ENCODE data around the gene NELFCD.
A peak's percentile ranks its signal among the peaks of the same experiment; 100 is the strongest.

The NELFCD gene

DNA sequence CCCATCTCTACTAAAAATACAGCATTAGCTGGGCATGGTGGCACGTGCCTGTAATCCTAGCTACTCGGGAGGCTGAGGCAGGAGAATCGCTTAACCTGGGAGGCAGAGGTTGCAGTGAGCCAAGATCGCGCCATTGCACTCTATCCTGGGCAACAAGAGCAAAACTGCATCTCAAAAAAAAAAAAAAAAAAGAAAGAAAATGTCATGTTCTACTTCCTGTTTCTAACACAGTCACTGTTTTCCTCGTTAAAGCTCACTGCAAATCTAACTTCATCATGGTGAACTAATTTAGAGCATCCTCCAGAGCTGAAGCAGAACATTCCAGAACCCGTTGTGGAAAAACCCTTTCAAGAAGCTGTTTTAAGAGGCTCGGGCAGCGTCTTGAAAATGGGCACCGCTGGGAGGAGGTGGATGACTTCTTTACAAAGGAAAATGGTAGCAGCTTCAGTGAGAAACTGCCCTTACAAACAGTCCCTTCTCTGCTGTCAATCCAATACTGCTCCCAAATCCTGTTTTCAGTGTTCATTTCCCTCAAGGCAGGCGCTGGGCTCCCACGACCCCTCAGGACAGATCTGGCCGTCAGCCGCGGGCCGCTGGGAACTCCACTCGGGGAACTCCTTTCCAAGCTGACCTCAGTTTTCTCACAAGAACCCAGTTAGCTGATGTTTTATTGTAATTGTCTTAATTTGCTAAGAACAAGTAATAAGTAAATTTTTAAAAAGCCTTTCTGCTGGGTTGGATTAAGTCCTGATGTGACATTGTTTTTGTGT lies 13.5 kb downstream of the NELFCD start:
- DNase-seq, result no peak

DNA sequence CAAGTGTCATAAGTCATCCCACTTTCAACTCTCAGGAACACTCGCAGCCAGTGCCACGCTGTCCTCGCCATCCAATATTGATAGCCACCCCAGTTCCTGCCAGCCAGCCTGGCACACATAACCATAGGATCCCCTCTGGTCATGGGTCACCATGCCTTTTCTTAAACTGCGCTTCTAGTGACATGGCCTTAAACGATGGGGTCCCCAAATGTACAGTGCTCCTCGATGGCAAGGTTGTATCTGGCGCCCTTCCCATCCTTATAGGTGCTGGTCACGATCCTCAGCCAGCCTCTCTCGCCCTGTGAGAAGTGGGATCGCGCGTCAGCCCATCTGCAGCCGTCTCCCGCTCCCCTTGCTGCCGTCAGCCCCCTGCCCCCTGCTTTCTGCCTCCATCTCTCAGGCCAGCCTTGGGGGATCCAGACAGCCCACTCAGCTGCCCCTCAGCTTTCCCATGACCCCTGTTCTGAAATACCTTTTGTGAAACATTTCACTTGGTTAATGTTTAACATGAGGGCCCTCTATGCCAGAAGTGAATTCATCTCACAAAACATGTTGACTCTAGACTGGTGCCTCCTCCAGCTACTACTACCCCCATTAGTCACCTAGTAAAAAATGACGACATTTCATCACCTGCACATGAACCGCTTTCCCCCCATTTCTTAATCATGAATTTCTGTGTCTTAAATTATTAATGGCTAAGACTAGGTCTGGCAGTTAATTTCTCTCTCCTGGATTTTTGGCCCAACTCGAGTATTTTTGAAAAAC lies 14.6 kb downstream of the NELFCD start:
- DNase-seq, result no peak

DNA sequence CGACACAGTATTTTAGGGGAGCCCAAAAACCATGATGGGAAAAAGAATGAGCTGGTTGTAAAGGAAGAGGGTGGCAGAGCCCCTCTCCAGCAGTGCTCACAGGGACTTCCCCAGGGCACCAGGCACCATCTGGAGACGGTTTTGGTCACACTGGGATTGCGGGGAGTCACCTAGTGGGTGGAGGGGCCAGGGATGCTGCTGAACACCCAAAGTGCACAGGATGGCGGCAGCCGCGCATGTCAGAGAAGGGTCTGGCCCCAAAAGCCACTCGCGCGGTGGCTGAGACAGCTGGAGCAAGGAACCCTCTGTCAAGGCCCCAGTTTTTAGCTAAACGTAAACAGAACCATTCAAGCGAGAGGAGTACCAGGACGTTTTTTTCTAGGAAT lies 15.2 kb downstream of the NELFCD start:
- DNase-seq, result no peak

DNA sequence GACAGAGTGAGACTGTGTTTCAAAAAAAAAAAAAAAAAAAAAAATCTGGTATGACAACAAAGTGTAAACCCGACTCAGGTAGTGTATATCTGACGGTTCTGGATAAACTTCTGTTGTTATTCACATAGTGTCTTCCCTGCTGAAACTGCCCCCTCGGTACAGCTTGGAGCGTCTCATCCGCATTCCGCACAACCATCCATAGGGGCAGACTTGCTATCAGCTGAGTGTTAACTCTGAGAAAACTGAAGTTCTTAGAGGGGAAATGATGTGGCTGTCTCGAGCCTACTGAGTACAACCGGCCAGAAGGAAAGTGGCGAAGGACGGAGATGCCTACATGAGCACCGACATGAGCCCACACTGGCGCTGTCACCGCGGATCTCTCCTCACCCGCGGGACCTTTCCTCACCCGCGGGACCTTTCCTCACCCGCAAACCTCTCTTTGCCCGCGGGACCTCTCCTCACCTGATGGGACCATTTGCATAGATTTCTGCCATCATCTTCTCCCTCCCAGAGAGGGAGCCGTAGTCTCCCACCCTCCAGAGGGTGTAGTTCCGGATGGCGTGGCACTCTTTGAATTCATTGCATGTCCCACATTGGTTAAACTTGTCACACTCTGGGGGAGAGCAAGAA lies 16.2 kb downstream of the NELFCD start:
- no peak for DNase-seq

DNA sequence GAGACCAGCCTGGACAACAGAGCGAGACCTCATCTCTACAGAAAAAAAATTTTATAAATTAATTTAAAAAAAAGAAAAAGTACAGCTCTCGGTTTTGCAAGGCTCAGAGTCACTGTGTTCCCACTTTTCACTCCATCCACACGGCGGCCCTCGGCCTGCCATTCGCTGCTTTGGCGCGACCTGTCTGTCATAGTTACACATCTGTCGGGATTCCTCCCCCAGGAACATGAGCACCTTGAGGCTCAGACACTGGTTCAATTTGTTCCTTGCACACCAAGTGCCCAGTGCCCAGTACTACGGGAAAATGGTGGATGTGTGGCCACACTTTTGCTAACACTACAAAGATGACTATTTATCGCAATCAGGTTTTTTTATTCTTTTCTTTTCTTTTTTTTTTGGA lies 17.6 kb downstream of the NELFCD start:
- DNase-seq, result no peak

DNA sequence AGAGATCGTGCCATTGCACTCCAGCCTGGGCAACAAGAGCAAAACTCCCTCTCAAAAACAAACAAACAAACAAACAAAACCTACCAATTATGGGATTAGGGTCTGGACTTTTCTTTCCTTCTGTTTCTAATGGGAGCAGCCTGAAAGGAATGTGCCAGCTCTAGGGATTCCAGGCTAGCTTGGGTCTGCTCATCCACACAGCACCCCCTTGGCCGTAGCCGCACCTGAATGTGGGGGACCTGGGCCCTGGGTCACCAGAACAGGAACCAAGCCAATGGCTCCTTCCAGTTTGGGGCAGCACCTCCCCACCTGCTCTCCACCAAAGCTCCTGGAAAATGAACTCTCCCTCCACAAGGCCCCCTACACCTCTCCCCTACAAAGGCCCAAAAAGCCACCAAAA lies 19.3 kb downstream of the NELFCD start:
- DNase-seq, result no peak

DNA sequence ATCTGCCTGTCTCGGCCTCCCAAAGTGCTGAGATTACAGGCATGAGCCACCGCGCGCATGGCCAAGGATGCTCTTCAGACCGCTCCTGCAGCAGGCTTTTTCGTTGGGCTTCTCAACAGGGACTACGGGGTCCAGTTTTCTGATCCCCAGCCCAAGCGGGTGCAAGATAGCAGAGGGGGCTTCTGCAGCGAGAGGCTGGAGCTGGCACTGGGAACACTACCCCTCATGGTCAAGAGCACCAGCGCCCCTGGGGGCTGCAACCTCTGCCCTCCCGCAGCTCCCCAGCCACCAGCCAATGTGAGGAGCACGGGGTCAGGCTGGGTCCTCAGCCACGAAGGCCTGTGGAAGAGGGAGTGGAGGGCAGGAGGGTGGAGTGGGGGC lies 20.0 kb downstream of the NELFCD start:
- no peak for DNase-seq

DNA sequence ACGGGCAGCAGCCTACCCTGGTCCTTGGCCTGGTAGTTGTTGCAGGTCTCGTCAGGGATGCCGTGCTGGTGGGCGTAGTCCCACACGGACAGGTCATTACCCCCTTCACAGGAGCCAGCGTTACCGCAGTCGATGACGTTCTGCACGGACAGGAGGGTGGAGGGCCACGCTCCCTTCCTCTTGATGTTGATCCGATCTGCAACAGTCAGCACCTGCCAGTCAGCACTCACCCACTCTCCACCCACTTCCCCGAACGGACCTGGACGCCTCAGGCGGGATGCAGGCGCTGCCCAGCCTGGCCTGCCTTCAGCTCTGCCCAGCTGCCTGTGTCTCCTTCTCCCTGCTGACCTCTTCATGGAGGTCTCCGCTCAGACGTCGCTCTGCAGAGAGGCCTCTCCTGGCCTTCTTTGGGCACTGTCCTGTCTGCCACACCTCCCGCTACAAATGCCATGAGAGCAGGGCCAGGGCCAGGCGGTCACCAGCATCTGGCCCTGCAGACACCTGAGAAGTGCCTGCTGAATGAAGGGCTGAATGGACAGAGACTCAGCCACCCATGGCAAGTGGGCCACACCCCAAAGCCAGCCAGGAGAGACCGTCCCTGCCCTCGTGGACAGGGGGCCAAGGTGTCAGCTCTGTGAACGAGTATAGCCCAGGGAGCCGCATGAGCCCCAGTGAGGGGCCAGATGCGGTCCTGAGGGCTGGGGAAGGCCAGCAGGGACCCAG lies 20.6 kb downstream of the NELFCD start:
- DNase-seq, result peak in 1 of 2 donors; percentile 9

DNA sequence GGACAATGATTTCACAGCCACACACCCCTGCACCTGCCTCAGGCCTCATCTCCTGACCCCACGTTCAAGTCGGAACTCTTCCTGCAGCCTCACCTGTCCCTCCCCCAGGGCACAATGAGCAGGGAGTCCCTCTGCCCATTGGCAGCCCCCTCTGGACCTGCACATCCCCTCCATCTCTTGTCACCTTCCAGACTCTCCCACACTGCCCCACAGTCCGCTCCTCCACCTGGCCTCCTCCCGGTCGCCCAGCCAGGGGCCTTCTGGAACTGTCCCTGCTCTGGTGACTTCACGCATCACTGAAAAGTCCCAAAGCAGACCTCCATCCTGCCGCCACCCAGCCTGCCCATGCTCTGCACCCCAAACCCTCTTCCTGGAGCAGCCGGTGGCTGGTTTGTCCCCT lies 21.3 kb downstream of the NELFCD start:
- no peak for DNase-seq

DNA sequence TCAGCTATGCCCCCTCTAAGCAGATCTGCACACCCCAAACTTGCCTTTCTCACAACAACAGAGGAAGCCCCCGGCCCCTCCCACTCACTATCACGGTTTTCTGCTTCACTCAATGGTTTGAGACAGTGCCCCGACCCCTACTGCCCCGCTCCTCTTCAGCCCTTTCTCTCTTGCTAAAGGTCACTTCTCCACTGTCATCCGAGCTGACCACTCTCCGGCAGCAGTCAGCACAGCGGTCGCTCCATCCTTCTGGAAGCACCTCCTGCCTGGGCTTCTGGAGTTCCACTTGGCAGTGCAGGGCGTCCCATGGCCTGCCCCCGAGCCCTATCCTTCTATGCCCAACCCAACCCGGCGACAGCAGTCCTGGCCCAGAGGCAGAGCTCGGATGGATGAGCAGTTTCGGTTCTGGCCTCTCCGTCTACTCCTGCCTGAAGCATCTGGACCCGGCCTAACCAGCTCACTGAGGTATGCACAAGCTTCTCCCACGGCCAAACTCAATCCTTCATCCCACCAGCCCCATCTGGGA lies 21.9 kb downstream of the NELFCD start:
- DNase-seq, result no peak

DNA sequence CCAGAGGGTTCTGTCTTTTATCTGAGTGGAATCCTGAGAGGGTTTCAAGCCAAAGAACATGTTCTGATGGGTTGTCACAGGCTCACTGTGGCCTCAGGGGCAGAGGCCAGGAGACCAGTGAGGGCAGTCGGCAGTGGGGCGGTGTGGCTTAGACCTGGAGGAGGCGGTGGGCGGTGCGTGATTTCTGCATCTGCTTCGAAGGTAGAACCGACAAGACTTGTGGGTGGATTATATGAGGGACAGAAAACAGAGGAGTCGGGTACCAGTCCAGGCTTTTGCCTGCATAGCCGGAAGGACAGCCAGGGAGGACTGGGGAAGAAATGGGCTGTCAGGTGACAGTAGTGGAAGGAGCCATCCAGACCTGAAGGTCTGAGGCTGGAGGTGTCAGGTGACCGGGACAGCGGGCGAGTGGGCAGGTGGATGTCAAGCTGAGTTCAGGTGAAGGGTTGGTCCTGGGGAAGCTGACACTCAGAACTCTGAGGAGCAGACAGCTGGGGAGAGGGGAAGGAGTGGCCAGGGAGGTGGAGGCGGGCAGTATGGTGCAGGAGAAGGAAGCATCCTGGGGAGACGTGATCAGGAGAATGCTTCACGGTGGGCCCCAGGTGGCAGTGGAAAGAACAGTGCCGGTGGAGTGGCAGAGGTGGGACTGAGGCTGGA lies 22.9 kb downstream of the NELFCD start:
- no peak for DNase-seq

DNA sequence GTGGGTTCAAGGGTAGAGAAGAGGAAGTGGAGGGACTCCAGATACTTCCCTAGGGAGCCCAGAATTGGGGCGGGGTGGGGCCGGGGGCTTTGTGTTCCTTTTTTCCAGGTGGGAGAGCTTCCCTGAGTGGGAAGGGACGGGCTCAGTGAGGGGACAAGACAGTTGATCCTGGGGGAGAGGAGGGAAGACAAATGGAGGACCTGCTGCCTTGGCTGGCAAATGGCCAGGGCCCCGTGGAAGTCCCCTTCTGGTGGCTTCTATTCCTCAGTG lies 23.4 kb downstream of the NELFCD start:
- DNase-seq, result peak in 1 of 2 donors; percentile 88

DNA sequence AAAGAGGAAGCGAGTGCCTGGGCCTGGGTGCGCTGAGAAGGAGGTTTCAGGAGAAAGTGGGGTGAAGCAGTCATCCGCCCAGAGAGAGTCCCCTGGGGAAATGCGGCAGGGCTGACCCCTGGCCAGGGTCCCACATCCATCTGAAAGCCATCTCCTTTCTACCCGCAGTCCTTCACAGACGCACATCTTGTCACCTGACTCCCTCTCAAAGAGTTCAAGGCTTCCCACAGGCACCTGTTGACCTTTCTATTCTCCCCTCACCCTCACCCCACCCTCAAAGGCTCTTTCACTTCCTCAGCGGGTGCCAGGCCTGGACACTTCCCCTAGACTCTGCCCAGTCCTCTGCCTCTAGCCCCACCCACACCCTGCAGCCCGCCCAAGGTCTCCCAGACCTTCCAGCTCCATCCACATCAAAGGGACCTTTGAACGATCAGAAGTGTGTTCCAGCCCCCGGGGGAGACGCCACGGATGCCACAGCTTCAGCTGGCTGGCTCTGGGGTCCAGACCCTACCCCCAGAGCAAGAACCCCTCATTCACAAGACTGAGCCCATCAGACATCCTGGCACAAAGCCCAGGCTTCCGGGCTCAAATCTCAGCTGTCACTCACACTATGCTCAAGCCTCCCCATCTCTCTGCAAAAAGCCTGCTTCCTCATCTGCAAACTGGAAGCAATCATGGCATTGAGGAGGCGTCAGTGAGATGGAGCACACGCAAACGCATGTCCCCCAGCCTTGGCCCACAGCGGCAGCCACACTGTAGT lies 23.9 kb downstream of the NELFCD start:
- DNase-seq, result peak; percentile 85 to 87

DNA sequence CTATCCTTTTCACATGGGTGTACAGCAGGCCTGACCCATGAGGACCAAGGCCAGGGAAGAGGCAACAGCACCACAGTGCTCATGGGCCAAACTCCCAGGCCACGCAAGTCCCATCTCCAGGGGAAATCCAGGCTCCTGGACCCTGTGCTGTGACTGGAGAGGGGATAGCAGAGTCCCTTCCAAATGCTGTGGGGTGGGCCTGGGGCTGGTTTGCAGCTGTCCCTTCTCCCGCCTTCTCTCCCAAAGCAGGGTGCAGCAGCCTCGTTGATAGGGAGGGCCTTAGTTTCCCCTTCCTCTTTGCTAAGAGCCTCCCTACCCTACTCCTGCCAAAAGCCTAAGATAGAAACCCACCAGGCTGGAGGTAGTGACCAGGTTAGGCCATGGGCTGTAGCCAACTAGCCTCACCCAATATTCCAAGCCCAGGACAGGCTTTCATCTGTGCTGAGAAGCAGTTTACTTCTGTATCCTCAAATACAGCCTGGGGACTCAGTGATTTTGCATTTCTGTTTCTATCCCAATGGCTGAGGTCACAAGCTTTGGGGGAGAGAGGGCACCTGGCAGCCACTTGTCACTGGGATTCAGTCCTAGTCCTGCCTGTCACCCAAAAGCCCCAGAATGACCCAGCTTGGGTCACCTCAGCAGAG lies 24.6 kb downstream of the NELFCD start:
- DNase-seq, result no peak

DNA sequence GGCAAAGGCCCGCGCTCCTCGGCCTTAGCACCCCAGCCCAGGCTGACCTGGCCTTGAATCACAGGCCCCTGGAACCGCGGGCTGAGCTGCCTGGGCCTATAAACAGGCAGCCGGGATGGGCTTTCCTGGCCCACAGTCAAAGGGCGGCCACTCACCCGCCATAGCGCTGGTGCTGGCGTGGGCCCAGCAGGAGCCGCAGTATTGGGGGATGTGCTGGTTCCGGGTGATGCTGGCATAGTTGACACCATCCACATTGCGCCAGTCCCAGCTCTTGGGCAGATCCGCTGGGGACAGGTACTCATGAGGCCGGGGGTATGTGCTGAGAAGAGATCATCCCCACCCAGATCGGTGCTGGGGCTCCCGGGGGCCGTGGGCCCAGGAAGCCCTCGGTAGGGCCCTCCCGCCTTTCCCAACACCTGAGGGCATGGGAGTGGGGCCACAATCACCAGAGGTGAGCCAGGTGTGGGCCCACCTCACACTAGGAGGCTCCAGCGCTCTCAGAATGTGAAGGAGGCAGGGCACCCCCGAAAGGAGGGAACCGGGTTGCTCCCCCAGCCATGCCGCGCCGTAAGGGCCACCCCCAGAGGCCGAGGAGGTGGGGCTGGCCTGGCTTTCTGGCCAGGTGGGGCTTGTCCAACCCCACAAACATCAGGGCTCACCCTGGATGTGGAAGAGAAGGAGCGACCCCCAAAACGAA lies 25.3 kb downstream of the NELFCD start:
- peak in 1 of 2 donors; percentile 14 for DNase-seq

DNA sequence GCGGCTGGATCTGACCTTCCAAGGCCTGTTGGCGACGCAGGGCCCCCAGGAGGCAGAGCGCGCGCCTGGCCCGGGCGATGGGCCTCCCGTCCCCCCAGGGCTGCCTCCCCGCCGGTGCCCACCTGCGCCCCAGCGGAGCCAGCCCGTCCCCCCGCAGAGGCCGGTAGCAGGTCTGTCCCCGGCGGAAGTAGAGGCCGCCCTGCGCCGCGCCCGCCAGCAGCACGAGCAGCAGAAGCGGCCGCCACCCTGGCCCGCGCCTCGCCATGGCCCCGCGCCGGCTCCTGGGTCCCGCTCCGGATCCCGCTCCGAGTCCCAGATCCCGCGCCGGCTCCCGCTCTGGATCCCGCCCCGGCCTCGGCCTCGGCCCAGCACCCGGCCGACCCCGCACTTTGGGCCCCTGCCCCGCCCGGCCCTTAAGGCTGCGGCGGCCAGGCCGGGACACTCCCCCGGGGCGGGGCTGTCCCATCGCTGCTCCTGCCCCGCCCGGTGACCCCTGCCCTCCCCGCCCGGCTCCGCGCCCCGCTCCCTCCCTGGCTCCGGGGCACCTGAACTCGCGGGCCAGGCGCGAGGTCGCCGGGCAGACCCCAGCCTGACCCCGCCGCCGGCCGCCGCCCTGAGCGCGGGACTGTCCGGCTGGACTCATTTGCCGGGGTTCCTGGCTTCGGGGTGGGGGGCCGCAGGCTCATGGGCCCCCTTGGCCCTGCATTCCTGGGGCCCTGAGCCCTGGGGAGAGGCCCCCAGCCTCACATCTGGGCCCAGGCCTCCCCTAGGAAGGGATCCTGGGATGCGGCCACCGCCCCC lies 26.0 kb downstream of the NELFCD start, which contains the start of gene CTSZ:
Gene CTSZ, minus strand, starts transcription at position 391 of the 801 bp plus-strand sequence. Its CDS starts 126 bp downstream, at position 265.
- peak; percentile 75 to 83 for DNase-seq

DNA sequence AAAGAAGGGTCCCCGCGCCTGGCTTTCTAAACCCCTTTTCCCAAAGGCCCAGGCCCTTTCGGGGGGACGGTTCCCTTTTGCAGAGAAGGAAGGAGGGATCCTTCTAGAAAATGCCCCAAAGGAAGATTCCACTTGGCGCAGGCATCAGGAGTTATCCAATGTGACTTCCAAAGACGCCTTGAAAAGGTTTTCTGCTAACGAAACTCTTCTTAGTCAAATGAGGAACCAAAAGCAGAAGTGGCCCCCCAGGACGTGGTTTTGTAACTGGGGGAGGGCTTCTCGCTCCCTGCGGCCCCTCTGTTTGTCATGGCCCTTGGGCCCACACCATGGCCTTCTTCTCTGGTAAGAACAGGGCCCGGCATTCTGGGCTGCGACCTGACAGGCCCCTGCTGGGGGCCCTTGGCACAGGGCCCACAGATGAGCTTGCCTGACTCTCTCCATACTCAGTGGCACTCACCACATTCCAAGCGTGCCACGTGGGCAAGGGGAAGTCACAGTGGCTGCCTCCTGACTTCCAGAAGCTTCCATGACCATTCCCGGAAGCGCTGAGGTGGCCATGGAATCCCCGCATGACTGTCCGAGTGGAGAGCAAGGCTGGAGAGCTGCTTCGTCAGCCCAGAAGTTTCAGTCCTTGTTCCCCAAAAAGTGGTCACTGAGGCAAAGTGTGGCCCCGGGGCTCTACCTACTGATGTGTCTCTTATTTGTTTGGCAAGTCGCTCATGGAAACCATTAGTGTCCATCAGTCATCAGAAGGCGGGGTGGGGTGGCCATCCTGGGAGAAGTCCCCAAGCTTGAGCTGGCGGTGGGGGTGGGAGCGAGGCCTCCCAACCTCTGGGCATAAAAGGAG lies 26.8 kb downstream of the NELFCD start:
- peak; percentile 92 to 95 for DNase-seq

DNA sequence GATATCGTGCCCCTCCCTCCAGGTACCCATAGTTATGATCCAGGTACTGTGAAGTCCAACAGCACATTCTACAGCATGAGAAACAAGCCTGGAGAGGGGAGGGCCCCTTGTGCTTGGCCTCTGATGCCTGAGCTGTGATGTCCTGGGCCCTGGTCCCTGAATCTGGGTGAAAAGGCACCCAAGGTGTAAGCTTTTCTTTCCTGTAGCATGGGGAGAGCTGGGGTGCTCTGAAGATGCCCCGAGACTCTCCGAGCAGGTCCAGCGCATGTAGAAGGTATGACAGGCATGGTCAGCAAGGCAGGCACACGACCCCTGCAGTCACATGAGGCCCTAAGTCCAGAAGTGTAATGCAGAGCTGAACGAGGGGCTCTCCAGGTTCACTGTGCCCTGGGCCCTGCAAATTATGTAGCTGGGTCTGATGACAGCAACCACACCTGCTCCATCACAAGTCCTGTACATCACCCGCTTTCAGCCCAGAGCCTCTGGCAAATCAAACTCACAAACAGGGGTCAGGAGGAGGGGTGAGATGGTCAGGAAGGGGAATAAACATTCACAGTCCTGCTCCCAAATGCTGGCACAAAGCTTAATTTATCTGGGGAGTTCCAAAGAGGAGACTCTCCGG lies 27.8 kb downstream of the NELFCD start:
- no peak for DNase-seq
